ENCODE data around the gene LGALS4. TPM values are rescaled to one million over a fixed set of nuclear protein-coding genes. Genes with fewer than 3 reads are reported as not detected.
"Not testable (repeated sequence)": the region's sequence is repeated elsewhere in the genome, so short reads cannot be mapped to it uniquely, and the experiment has no call there.

LGALS4 gene
- polyA plus RNA-seq, 5 donors, result 0.83 to 4.7 (median 2.5) TPM

DNA sequence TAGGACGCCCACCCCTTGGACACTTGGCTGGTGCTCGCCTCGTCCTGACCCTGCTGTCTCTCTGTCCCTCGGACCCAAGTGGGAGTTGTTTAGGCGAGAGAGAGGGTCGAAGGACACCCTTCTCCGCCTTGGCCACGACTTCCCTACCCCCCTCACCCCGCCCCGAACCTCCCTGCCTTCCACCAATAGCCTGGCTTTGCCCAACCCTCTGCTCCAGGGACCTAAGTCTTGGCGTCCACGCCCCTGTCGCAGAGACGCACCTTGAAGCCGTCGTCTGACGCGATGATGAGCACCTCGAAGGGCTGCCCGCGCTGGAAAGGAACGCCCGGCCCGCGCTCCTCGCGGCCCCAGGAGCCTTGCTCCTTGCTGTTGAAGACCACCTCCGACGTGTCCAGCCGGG, 41.2 kb downstream of the LGALS4 start:
- DNase-seq, result not testable (repeated sequence)

GRCh38 chr19:38770949-38771275, 41.8 kb downstream of the LGALS4 start:
- not testable (repeated sequence) for DNase-seq

DNA sequence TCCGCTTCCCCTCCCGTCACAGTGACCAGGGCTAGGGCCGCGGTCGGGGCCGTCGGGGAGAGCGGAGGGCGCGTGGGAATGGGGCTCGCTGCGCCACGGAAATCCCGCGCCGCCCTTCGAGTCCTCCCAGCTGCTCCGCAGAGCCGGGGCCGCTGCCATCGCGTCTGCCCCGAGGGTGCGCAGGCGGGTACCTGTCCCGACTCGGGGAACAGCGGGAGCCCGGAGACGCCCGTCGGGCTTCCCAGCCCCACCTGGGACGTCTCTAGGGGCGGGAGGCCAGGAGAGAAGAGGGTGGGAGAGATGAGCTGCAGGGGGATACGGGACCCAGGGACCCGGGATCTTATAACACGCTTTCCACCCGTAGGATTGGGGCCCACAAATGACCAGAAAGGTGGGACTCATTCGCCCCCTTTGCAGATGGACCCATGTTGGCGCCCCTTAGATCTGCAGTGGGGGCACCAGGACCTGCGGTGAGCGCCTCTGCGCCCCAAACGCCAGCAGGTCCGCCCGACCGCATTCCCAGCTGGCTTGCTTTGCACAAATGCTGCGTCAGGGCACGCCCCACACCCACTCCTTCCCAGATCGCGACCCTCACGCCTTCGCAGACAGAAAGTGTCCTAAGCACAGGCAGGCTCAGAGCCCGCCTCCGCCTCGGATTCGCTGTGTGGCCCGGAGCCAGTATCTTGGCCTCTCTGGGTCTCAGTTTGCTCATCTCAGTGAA, 42.4 kb downstream of the LGALS4 start:
- not testable (repeated sequence) for DNase-seq

DNA sequence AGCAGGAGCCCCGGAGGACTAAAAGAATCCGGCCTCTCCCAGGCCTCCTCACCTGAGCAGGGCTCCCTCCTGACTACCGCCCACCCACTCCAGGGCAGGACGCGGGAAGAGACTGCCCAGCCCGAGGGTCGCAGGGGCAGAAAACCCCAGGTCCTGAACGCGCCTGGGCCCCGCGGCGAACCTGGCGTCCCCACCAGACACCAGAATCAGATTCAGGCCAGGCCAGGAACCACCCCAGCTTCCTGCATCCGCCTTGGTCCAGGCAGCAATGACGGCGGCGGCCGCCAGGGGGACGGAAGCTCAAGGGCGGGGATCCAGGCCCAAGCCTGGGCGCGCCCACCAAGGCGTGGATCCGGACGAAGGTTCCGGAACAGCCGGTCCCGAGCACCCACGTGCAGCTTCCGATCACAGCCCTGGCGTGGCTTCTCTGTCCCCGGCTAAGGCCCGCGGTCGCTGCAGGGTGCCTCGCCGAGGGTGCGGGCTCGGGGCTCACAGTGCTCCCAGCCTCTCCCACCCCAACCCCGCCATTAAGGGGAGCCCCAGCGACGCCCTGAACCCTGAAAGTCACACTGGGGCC, 43.0 kb downstream of the LGALS4 start:
- peak; percentile 78 to 81 for DNase-seq

DNA sequence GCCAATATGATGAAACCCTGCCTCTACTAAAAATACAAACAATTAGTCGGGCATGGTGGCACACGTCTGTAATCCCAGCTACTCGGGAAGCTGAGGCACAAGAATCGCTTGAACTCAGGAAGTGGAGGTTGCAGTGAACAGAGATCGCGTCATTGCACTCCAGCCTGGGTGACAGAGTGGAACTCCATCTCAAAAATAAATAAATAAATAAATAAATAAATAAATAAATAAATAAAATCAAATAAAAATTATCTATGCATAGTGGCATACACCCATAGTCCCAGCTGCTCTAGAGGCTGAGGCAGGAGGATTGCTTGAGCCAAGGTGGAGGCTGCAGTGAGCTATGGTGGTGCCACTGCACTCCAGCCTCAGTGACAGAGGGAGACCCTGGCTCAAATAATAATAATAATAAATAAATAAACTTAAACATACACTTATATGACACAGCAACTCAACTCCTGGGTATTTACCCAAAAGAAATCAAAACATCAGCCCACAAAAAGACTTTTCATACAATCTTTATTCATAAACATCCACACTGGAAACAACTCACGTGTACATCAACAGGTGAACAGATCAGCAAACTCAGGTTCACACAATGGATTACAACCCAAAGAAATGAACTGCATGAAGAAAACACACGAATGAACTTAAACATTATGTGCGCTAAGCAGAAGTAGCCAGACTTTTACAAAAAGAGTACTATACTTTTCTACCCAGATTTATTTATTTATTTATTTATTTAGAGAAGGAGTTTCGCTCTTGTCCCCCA, 46.3 kb downstream of the LGALS4 start:
- DNase-seq, result no peak

- DNase-seq, result no peak
These were observed 47.5 kb downstream of the LGALS4 start for GRCh38 chr19:38765214-38765613.

DNA sequence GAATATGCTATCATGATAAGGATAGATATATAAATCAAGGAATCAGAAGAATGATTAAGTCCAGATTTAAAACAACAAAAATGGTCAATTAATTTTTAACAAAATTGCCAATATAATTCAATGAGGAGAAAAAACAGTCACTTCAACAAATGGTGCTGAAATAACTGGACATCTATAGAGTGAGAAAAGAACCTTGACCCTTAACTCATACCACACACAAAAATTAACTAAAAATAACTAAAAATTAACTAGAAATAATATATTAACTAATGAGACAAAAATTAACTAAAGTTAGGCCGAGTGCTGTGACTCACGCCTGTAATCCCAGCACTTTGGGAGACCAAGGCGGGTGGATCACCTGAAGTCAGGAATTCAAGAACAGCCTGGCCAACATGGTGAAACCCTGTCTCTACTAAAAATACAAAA, 48.9 kb downstream of the LGALS4 start:
- DNase-seq, result no peak

- DNase-seq, result not testable (repeated sequence)
These were observed 50.8 kb downstream of the LGALS4 start for GRCh38 chr19:38761884-38762389.

- DNase-seq, result not testable (repeated sequence)
These were observed 51.8 kb downstream of the LGALS4 start for GRCh38 chr19:38760805-38761517.

DNA sequence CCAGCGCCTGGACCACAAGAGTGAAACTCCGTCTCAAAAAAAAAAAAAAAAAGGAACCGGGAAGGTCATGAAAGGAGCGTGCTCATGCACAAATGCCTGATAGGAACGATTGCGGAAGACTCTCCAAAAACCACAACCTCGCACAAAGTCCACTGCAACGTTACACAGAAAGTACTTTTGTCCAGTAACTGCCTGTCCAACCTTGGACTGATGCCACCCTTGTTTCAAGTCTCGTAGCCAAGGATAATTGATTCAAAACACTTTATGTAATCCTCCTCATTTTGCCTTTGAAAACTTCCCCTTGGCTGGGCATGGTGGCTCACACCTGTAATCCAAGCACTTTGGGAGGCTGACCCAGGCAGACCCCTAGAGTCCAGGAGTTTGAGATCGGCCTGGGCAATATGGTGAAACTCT, 53.1 kb downstream of the LGALS4 start:
- no peak for DNase-seq

DNA sequence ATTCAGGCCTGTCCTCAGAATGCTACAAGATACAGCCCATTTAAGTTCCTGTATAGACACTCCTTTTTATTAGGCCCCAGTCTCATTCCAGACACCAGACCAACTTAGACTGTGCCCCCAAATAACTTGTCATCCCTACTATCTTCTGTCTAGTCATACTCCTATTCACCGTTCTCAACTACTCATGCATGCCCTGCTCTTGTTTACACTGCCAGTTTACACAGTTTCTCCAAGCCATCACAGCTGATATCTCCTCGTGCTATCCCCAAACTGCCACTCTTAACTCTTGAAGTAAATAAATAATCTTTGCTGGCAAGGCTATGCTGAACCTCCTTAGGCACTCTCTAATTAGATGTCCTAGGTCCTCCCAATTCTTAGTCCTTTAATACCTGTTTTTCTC, 58.5 kb downstream of the LGALS4 start:
- not testable (repeated sequence) for DNase-seq

- not testable (repeated sequence) for DNase-seq
These were observed 59.0 kb downstream of the LGALS4 start for GRCh38 chr19:38753783-38754182.

Other genes with a start within 250 kb of the LGALS4 start
- gene MAP4K1, start 195.0 kb downstream of the LGALS4 start, polyA plus RNA-seq (ENCODE audit: insufficient read depth in 1 of 5, insufficient read length in 5 of 5, low replicate concordance in 1 of 5), result 1 to 10 TPM; 2.6 to 5.2 (median 4.2) TPM
- 100 to 1,000 TPM; 242 to 279 (median 270) TPM for gene EIF3K, start 193.8 kb downstream of the LGALS4 start, polyA plus RNA-seq (ENCODE audit: insufficient read depth in 1 of 5, insufficient read length in 5 of 5, low replicate concordance in 1 of 5)
- 100 to 1,000 TPM; 331 to 403 (median 384) TPM for gene ACTN4, start 165.3 kb downstream of the LGALS4 start, polyA plus RNA-seq (ENCODE audit: insufficient read depth in 1 of 5, insufficient read length in 5 of 5, low replicate concordance in 1 of 5)
- 1 to 10 TPM; 2.4 to 5.7 (median 3.6) TPM for gene CAPN12, start 68.5 kb downstream of the LGALS4 start, polyA plus RNA-seq (ENCODE audit: insufficient read depth in 1 of 5, insufficient read length in 5 of 5, low replicate concordance in 1 of 5)
- 1 to 10 TPM in 2 of 5 donors, under 1 TPM in 2, not detected in 1; 0.26 to 2.2 (median 1.2) TPM for gene LGALS7, start 39.4 kb downstream of the LGALS4 start, polyA plus RNA-seq (ENCODE audit: insufficient read depth in 1 of 5, insufficient read length in 5 of 5, low replicate concordance in 1 of 5)
- gene LGALS7B, start 23.7 kb downstream of the LGALS4 start, polyA plus RNA-seq (ENCODE audit: insufficient read depth in 1 of 5, insufficient read length in 5 of 5, low replicate concordance in 1 of 5), result 1 to 10 TPM in 3 of 5 donors, under 1 TPM in 1, not detected in 1; 0.71 to 1.2 (median 1.1) TPM
- 100 to 1,000 TPM in 3 of 5 donors, 10 to 100 TPM in 2; 86.0 to 132 (median 117) TPM for gene ECH1, start 18.8 kb upstream of the LGALS4 start, polyA plus RNA-seq (ENCODE audit: insufficient read depth in 1 of 5, insufficient read length in 5 of 5, low replicate concordance in 1 of 5)
- gene HNRNPL, start 37.0 kb upstream of the LGALS4 start, polyA plus RNA-seq (ENCODE audit: insufficient read depth in 1 of 5, insufficient read length in 5 of 5, low replicate concordance in 1 of 5), result 100 to 1,000 TPM; 370 to 435 (median 405) TPM
- gene RINL, start 65.3 kb upstream of the LGALS4 start, polyA plus RNA-seq (ENCODE audit: insufficient read depth in 1 of 5, insufficient read length in 5 of 5, low replicate concordance in 1 of 5), result 1 to 10 TPM; 6.4 to 9.4 (median 8.4) TPM
- 10 to 100 TPM; 46.7 to 60.0 (median 56.8) TPM for gene SIRT2, start 86.7 kb upstream of the LGALS4 start, polyA plus RNA-seq (ENCODE audit: insufficient read depth in 1 of 5, insufficient read length in 5 of 5, low replicate concordance in 1 of 5)
- 10 to 100 TPM in 1 of 5 donors, 1 to 10 TPM in 4; 4.7 to 10.1 (median 5.5) TPM for gene NFKBIB, start 87.0 kb upstream of the LGALS4 start, polyA plus RNA-seq (ENCODE audit: insufficient read depth in 1 of 5, insufficient read length in 5 of 5, low replicate concordance in 1 of 5)
- gene CCER2, start 99.2 kb upstream of the LGALS4 start, polyA plus RNA-seq (ENCODE audit: insufficient read depth in 1 of 5, insufficient read length in 5 of 5, low replicate concordance in 1 of 5), result 1 to 10 TPM in 2 of 5 donors, under 1 TPM in 2, not detected in 1; 0.46 to 1.1 (median 0.80) TPM
- gene SARS2, start 117.8 kb upstream of the LGALS4 start, polyA plus RNA-seq (ENCODE audit: insufficient read depth in 1 of 5, insufficient read length in 5 of 5, low replicate concordance in 1 of 5), result 10 to 100 TPM; 28.8 to 42.3 (median 37.7) TPM
- 10 to 100 TPM; 10.9 to 25.8 (median 15.0) TPM for gene MRPS12, start 118.0 kb upstream of the LGALS4 start, polyA plus RNA-seq (ENCODE audit: insufficient read depth in 1 of 5, insufficient read length in 5 of 5, low replicate concordance in 1 of 5)
- gene FBXO17, start 162.8 kb upstream of the LGALS4 start, polyA plus RNA-seq (ENCODE audit: insufficient read depth in 1 of 5, insufficient read length in 5 of 5, low replicate concordance in 1 of 5), result 10 to 100 TPM; 36.5 to 48.9 (median 44.2) TPM
- gene FBXO27, start 219.6 kb upstream of the LGALS4 start, polyA plus RNA-seq (ENCODE audit: insufficient read depth in 1 of 5, insufficient read length in 5 of 5, low replicate concordance in 1 of 5), result 1 to 10 TPM; 3.6 to 5.1 (median 4.1) TPM

Measured in right lung (tissue), 5 donors.